H1 (cell line): Measurements from ENCODE around the gene CCDC92B. TPM values are rescaled to one million over a fixed set of nuclear protein-coding genes. Genes with fewer than 3 reads are reported as not detected.

Experiments used
- CTCF ChIA-PET: fragments of 300-600 bp; sonication (Branson Sonifier 250); formaldehyde crosslinking; loops from one replicate; lab custom pipeline; 2021; ENCODE audit not compliant: partially characterized antibody; lab: Charles Lee
- POLR2A ChIA-PET: fragments of 300-600 bp; sonication (Branson Sonifier 250); formaldehyde crosslinking; loops from one replicate; lab custom pipeline; 2021; ENCODE audit warnings: inconsistent platforms; ENCODE audit not compliant: partially characterized antibody; lab: Charles Lee
- DNase-seq, 2 experiments: peaks; one replicate each; pipeline versions ENCODE4 v3.0.0 to v3.0.0-alpha.2; 2010 to 2022; ENCODE audit warnings: low spot score in 2 of 2, low read depth in 1 of 2, mixed read lengths in 1 of 2
- FAIRE-seq: peaks from 2 replicates; lab custom pipeline; 2011; peaks lifted over from hg19 to GRCh38; lab: Jason Lieb, UNC
- H2AFZ ChIP-seq: 2 replicates; pipeline ENCODE4 v1.8.1; 2012; ENCODE audit warnings: low read length, inconsistent platforms
- H2AK5ac ChIP-seq: 2 replicates; pipeline ENCODE4 v1.6.1; 2013; ENCODE audit warnings: low read depth, low read length
- H2BK120ac ChIP-seq: replicated peaks from 2 replicates; pipeline ENCODE3; 2013; ENCODE audit warnings: low read depth, low read length, inconsistent platforms
- H2BK12ac ChIP-seq: 2 replicates; pipeline ENCODE4 v1.6.1; 2013; ENCODE audit warnings: low read depth, low read length
- H2BK15ac ChIP-seq: 2 replicates; pipeline ENCODE4 v1.6.1; 2013; ENCODE audit warnings: low read length
- H2BK20ac ChIP-seq: 2 replicates; pipeline ENCODE4 v1.6.1; 2013; ENCODE audit warnings: low read length
- H2BK5ac ChIP-seq: 2 replicates; pipeline ENCODE4 v1.6.1; 2013; ENCODE audit warnings: low read depth, low read length
- H3K14ac ChIP-seq: 2 replicates; pipeline ENCODE4 v1.6.1; 2013; ENCODE audit warnings: inconsistent platforms; ENCODE audit not compliant: insufficient read length
- H3K18ac ChIP-seq: 2 replicates; pipeline ENCODE4 v1.6.1; 2013; ENCODE audit warnings: low read length; ENCODE audit errors: extremely low read depth
- H3K23ac ChIP-seq: 2 replicates; pipeline ENCODE4 v1.6.1; 2013; ENCODE audit warnings: inconsistent platforms; ENCODE audit not compliant: insufficient read length
- H3K23me2 ChIP-seq: 2 replicates; pipeline ENCODE4 v1.6.1; 2013; ENCODE audit warnings: low read depth, low read length
- H3K27ac ChIP-seq: 2 replicates; pipeline ENCODE4 v1.6.1; 2011; ENCODE audit warnings: low read depth, low read length, inconsistent platforms
- H3K27me3 ChIP-seq, 4 experiments: replicated peaks in 1 of 4; 1 replicate in 1 of 4; 2 replicates in 3 of 4; pipeline versions ENCODE4 v1.6.1 to v1.8.1; 2011 to 2013; ENCODE audit warnings: low read length in 3 of 4, mild to moderate bottlenecking in 3 of 4, inconsistent platforms in 2 of 4, mixed read lengths in 2 of 4, moderate library complexity in 1 of 4; ENCODE audit not compliant: control insufficient read depth in 3 of 4, insufficient read depth in 3 of 4; ENCODE audit errors: extremely low read depth in 1 of 4
- H3K36me3 ChIP-seq, 4 experiments: 2 replicates each; pipeline versions ENCODE4 v1.6.1 to v1.8.1; 2011 to 2013; ENCODE audit warnings: mild to moderate bottlenecking in 4 of 4, low read length in 3 of 4, moderate library complexity in 2 of 4, control low read depth in 1 of 4, inconsistent platforms in 1 of 4; ENCODE audit not compliant: insufficient read depth in 4 of 4, control insufficient read depth in 2 of 4
- H3K4ac ChIP-seq: replicated peaks from 2 replicates; pipeline ENCODE3; 2013; ENCODE audit warnings: low read length, low read depth, mixed read lengths, inconsistent platforms; ENCODE audit not compliant: insufficient read length
- H3K4me1 ChIP-seq, 4 experiments: replicated peaks in 1 of 4; 1 replicate in 1 of 4; 2 replicates in 3 of 4; pipeline versions ENCODE4 v1.6.1 to v1.8.1; 2011 to 2013; ENCODE audit warnings: low read length in 3 of 4, inconsistent platforms in 2 of 4, mixed read lengths in 1 of 4; ENCODE audit not compliant: insufficient read depth in 4 of 4, control insufficient read depth in 3 of 4
- H3K4me2 ChIP-seq, 2 experiments: 2 replicates each; pipeline versions ENCODE4 v1.6.1 to v1.8.1; 2011 to 2013; ENCODE audit warnings: low read depth in 2 of 2, low read length in 2 of 2, control low read depth in 1 of 2, inconsistent platforms in 1 of 2, mild to moderate bottlenecking in 1 of 2; ENCODE audit not compliant: insufficient read depth in 1 of 2
- H3K4me3 ChIP-seq, 4 experiments: fragments of 200-600, 300-600 bp in 1 of 4; sonication (generic), shearing (Covaris generic), sonication (Bioruptor Twin) in 1 of 4; 2 replicates each; pipeline versions ENCODE4 v1.5.1 to v1.8.1; 2011 to 2016; ENCODE audit warnings: low read length in 4 of 4, low read depth in 3 of 4, control low read depth in 2 of 4, inconsistent platforms in 2 of 4, mild to moderate bottlenecking in 2 of 4, mixed read lengths in 1 of 4, moderate library complexity in 1 of 4; ENCODE audit not compliant: insufficient read depth in 2 of 4; ENCODE audit errors: extremely low read depth in 1 of 4
- H3K56ac ChIP-seq: replicated peaks from 2 replicates; pipeline ENCODE3; 2013; ENCODE audit warnings: low read depth, mild to moderate bottlenecking, mixed read lengths, low read length, inconsistent platforms; ENCODE audit not compliant: insufficient read length
- H3K79me1 ChIP-seq: 2 replicates; pipeline ENCODE4 v1.6.1; 2013; ENCODE audit warnings: low read depth, low read length, control low read depth
- H3K79me2 ChIP-seq, 2 experiments: 2 replicates each; pipeline versions ENCODE4 v1.6.1 to v1.8.1; 2012 to 2013; ENCODE audit warnings: low read length in 2 of 2, mild to moderate bottlenecking in 2 of 2, inconsistent platforms in 1 of 2; ENCODE audit not compliant: insufficient read depth in 2 of 2, control insufficient read depth in 1 of 2
- H3K9ac ChIP-seq, 4 experiments: replicated peaks in 1 of 4; 1 replicate in 1 of 4; 2 replicates in 3 of 4; pipeline versions ENCODE4 v1.6.1 to v1.8.1; 2011 to 2013; ENCODE audit warnings: low read depth in 3 of 4, low read length in 3 of 4, control low read depth in 2 of 4, mild to moderate bottlenecking in 2 of 4, moderate library complexity in 2 of 4, inconsistent platforms in 1 of 4; ENCODE audit errors: extremely low read depth in 1 of 4
- H3K9me3 ChIP-seq, 2 experiments: 2 replicates each; pipeline versions ENCODE4 v1.6.1 to v1.8.1; 2012 to 2013; ENCODE audit warnings: mild to moderate bottlenecking in 2 of 2, moderate library complexity in 2 of 2, control low read depth in 1 of 2, inconsistent platforms in 1 of 2, low read depth in 1 of 2, low read length in 1 of 2, mixed read lengths in 1 of 2; ENCODE audit not compliant: insufficient read depth in 2 of 2
- H4K20me1 ChIP-seq, 2 experiments: replicated peaks in 1 of 2; 2 replicates each; pipeline versions ENCODE3 to v1.8.1; 2011 to 2013; ENCODE audit warnings: inconsistent platforms in 2 of 2, low read length in 2 of 2, mild to moderate bottlenecking in 1 of 2; ENCODE audit not compliant: insufficient read depth in 2 of 2, control insufficient read depth in 1 of 2
- H4K5ac ChIP-seq: 2 replicates; pipeline ENCODE4 v1.6.1; 2013; ENCODE audit warnings: low read length, low read depth, mixed read lengths, inconsistent platforms; ENCODE audit not compliant: insufficient read length
- H4K8ac ChIP-seq: 2 replicates; pipeline ENCODE4 v1.8.0; 2013; ENCODE audit warnings: mild to moderate bottlenecking, moderate library complexity, low read length, inconsistent platforms; ENCODE audit not compliant: insufficient read depth; ENCODE audit errors: extremely low read depth
- H4K91ac ChIP-seq: replicated peaks from 2 replicates; pipeline ENCODE3; 2013; ENCODE audit warnings: low read length, mixed read lengths, inconsistent platforms; ENCODE audit not compliant: insufficient read length
- BCL11A ChIP-seq, 2 experiments: IDR thresholded peaks; one replicate each; pipeline ENCODE4 v1.6.1; 2011; ENCODE audit warnings: low read depth in 2 of 2, low read length in 2 of 2, mild to moderate bottlenecking in 2 of 2
- CBX5 ChIP-seq: fragments of 300-800, 300-1000 bp; sonication (generic); IDR thresholded peaks from 2 replicates; pipeline ENCODE4 v1.7.1; 2016; ENCODE audit warnings: antibody characterized with exemption, low read length, low read depth
- CHD1 ChIP-seq: IDR thresholded peaks from 2 replicates; pipeline ENCODE4 v1.6.1; 2012; ENCODE audit warnings: low read depth, low read length, improper control_type of control experiment
- CTCF ChIP-seq, 3 experiments: IDR thresholded peaks; 1 replicate in 2 of 3; 2 replicates in 1 of 3; pipeline versions ENCODE4 v1.5.1 to v1.6.1; 2011; ENCODE audit warnings: low read length in 3 of 3, mild to moderate bottlenecking in 3 of 3, inconsistent platforms in 2 of 3, low read depth in 1 of 3, moderate library complexity in 1 of 3; ENCODE audit not compliant: insufficient read depth in 1 of 3; ENCODE audit errors: control extremely low read depth in 1 of 3
- KDM1A ChIP-seq: fragments of 200-600, 300-600 bp; sonication (generic); IDR thresholded peaks from 2 replicates; pipeline ENCODE4 v1.7.1; 2016; ENCODE audit warnings: mild to moderate bottlenecking, low read length, borderline replicate concordance
- RXRA ChIP-seq: IDR thresholded peaks from 2 replicates; pipeline ENCODE4 v1.6.1; 2011; ENCODE audit warnings: low read depth, mild to moderate bottlenecking, low read length, moderate library complexity; ENCODE audit not compliant: insufficient read depth
- WGBS, 2 experiments: shearing (Covaris generic) in 1 of 2; methylation state at CpG; one replicate each; pipeline versions ENCODE4 v1.1.6 to v1.1.7; 2013 to 2015; ENCODE audit warnings: low lambda C conversion rate in 2 of 2, mixed read lengths in 2 of 2, inconsistent platforms in 1 of 2, low coverage in 1 of 2, missing lambda C conversion rate in 1 of 2; ENCODE audit not compliant: insufficient replicate concordance in 2 of 2, insufficient coverage in 1 of 2, insufficient read length in 1 of 2; ENCODE audit errors: extremely low coverage in 1 of 2, missing lambda C conversion rate in 1 of 2; 5-methylcytosine and 5-hydroxymethylcytosine counted together
- polyA plus RNA-seq, 7 experiments: library from polyadenylated mRNA; depleted of rRNA in 3 of 7; stranded (reverse) in 5 of 7; unstranded in 2 of 7; fragments of >200 nt in 5 of 7; fragments of 200-250 nt in 2 of 7; gene quantifications; 1 replicate in 5 of 7; 2 replicates in 1 of 7; 4 replicates in 1 of 7; pipeline versions ENCODE4 v1.2.1 to v1.2.3, GENCODE V29; 2011 to 2013; ENCODE audit warnings: missing spikeins in 2 of 7, mixed read lengths in 2 of 7
- total RNA-seq: library from RNA; stranded (reverse); fragmentation: NEBNext Ultra II Directional; extraction: Animal tissue kit (Norgen Biotek cat#: 25700); gene quantifications from 2 replicates; pipeline ENCODE4 v1.2.1, GENCODE V29; 2021

Gene CCDC92B
- total and polyA plus RNA-seq, 2 of the 8 experiments (the other 6 are each of a cell fraction or from before 2014, with no cell fraction given) = 5.5 to 12.1 TPM

DNA sequence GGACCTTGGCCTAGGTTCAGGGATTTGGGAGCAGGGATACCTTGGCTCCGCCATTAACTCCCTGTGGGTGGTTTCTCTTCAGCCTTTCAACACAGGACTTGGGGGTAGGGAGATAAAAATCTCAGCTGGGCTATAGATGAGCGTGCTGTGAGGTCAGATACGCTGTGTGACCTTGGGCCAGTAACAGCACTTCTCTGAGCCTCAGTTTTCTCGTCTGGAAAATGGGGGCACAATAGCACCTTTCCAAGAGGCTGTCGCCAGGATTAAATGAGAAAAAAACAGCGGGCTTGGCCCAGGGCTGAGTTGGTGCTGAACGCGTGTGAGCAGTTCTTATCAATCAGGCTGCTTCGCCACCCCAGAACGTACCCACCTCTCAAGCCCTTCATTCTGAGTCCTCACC is 17.6 kb downstream of the CCDC92B start:
- no peak overlapping the region for H2BK120ac ChIP-seq
- no peak overlapping the region for H3K14ac ChIP-seq
- no peak overlapping the region for H3K4ac ChIP-seq
- H3K4me1 ChIP-seq = no peaks in the 10 kb centered on the region
- no peak overlapping the region for H3K23ac ChIP-seq
- no peak for FAIRE-seq
- no peak overlapping the region for H3K56ac ChIP-seq
- peaks cover 2 to 5% of the 10 kb centered on the region in 2 experiments for H4K20me1 ChIP-seq
- H3K4me3 ChIP-seq = no peak overlapping the region
- no peaks in the 10 kb centered on the region; the same call in 1 of the 2 replicates for H3K23me2 ChIP-seq
- H3K36me3 ChIP-seq = peaks cover 0 to 10% (median 2%) of the 10 kb centered on the region in 4 experiments; a peak in 3 of 8 replicates
- no peaks in the 10 kb centered on the region for H3K79me1 ChIP-seq
- H2BK20ac ChIP-seq = no peak overlapping the region
- H2BK12ac ChIP-seq = no peak overlapping the region
- no peak overlapping the region for H3K18ac ChIP-seq
- H2AFZ ChIP-seq = no peak overlapping the region
- H3K27ac ChIP-seq = no peak overlapping the region
- DNase-seq = no peak
- H3K9me3 ChIP-seq = no peaks in the 10 kb centered on the region
- WGBS, 2 experiments = 99% methylated on average over 10 of the region's 10 CpGs; no CpG with 5 or more reads in 1 of the 2 experiments
- no peaks in the 10 kb centered on the region for H3K79me2 ChIP-seq
- H2AK5ac ChIP-seq = no peak overlapping the region
- H4K8ac ChIP-seq = no peak overlapping the region
- ChIA-PET CTCF (no interaction called here), POLR2A (interaction anchor here (1.0 kb wide), 1 partner anchor 25 kb away, joined by 3 read pairs; no protein-coding TSS in a partner anchor)
- H4K5ac ChIP-seq = no peak overlapping the region
- no peak overlapping the region for H3K4me2 ChIP-seq
- H2BK5ac ChIP-seq = no peak overlapping the region
- TF ChIP-seq BCL11A (IDR thresholded peaks at IDR 0.05; ENCODE audit: low read depth in 2 of 2, low read length in 2 of 2) = no peak
- no peak for TF ChIP-seq RXRA
- no peak for TF ChIP-seq CHD1
- TF ChIP-seq CTCF (IDR thresholded peaks at IDR 0.05; ENCODE audit: control extremely low read depth in 1 of 3, insufficient read depth in 1 of 3, low read depth in 1 of 3, low read length in 3 of 3) = no peak
- 0 out of 2 replicates have a peak, but pooled peaks have one; percentile 50 for TF ChIP-seq KDM1A
- TF ChIP-seq CBX5 = no peak
- no peak overlapping the region for H4K91ac ChIP-seq
- no peak overlapping the region for H2BK15ac ChIP-seq
- H3K27me3 ChIP-seq = no peaks in the 10 kb centered on the region
- H3K9ac ChIP-seq = no peak overlapping the region
